WTC11 (cell line): ENCODE data around the gene ITPR1. TPM values are rescaled to one million over a fixed set of nuclear protein-coding genes. Genes with fewer than 3 reads are reported as not detected.

Source experiments
- ATAC-seq: fragments of 200-7000 bp; cut with Tn5 transposase; 2 replicates; pipeline ENCODE4 v1.10.0; 2021; ENCODE audit warnings: mild to moderate bottlenecking, moderate library complexity
- CTCF ChIA-PET: fragments of 300-600 bp; sonication (Branson Sonifier 250); formaldehyde crosslinking; loops from one replicate; lab custom pipeline; 2021; ENCODE audit warnings: antibody characterized with exemption; lab: Charles Lee
- POLR2A ChIA-PET: fragments of 350-600 bp; sonication (Branson Sonifier 250); formaldehyde crosslinking; loops from one replicate; lab custom pipeline; 2021; ENCODE audit warnings: antibody characterized with exemption; lab: Charles Lee
- DNase-seq: peaks from one replicate; pipeline ENCODE4 v3.0.0; 2021; ENCODE audit warnings: low spot score
- H3K27ac Mint-ChIP-seq: 2 replicates; pipeline ENCODE4 v1.8.0; 2021; ENCODE audit warnings: mixed read lengths
- H3K27me3 Mint-ChIP-seq: 2 replicates; pipeline ENCODE4 v1.8.0; 2021; ENCODE audit warnings: low read depth, mild to moderate bottlenecking, moderate library complexity, mixed read lengths
- H3K36me3 Mint-ChIP-seq: 2 replicates; pipeline ENCODE4 v1.8.0; 2021; ENCODE audit warnings: mixed read lengths
- H3K4me1 Mint-ChIP-seq: 2 replicates; pipeline ENCODE4 v1.8.0; 2022; ENCODE audit warnings: mixed read lengths
- H3K4me3 Mint-ChIP-seq: 2 replicates; pipeline ENCODE4 v1.8.0; 2021; ENCODE audit warnings: mild to moderate bottlenecking, moderate library complexity, mixed read lengths
- H3K9me3 Mint-ChIP-seq: 2 replicates; pipeline ENCODE4 v1.8.0; 2021; ENCODE audit warnings: mixed read lengths
- CREB1 ChIP-seq: sonication (generic); formaldehyde crosslinking; IDR thresholded peaks from 2 replicates; pipeline ENCODE4 v1.8.0; 2023; ENCODE audit warnings: mild to moderate bottlenecking, missing genetic modification reagents
- FOXJ3 ChIP-seq: sonication (generic); formaldehyde crosslinking; IDR thresholded peaks from 2 replicates; pipeline ENCODE4 v1.9.0; 2021; ENCODE audit warnings: missing genetic modification reagents, mild to moderate bottlenecking, borderline replicate concordance
- GRHL2 ChIP-seq: fragments of 250-450 bp; sonication (Bioruptor Pico); IDR thresholded peaks from 2 replicates; pipeline ENCODE4 v1.8.0; 2022; ENCODE audit warnings: mild to moderate bottlenecking, moderate library complexity; ENCODE audit not compliant: insufficient replicate concordance, severe bottlenecking
- HMGA2 ChIP-seq: fragments of 250-450 bp; sonication (Bioruptor Pico); IDR thresholded peaks from 2 replicates; pipeline ENCODE4 v1.4.0; 2021; ENCODE audit warnings: mild to moderate bottlenecking, moderate library complexity
- JAZF1 ChIP-seq: fragments of 250-450 bp; sonication (Bioruptor Pico); IDR thresholded peaks from 2 replicates; pipeline ENCODE4 v1.9.0; 2021; ENCODE audit warnings: moderate library complexity, mild to moderate bottlenecking, inconsistent platforms
- JUN ChIP-seq: sonication (generic); formaldehyde crosslinking; IDR thresholded peaks from 2 replicates; pipeline ENCODE4 v1.8.0; 2023; ENCODE audit warnings: mild to moderate bottlenecking, missing genetic modification reagents
- TEAD4 ChIP-seq: sonication (generic); formaldehyde crosslinking; IDR thresholded peaks from 2 replicates; pipeline ENCODE4 v1.8.0; 2022; ENCODE audit warnings: mild to moderate bottlenecking, missing genetic modification reagents
- ZNF138 ChIP-seq: sonication (generic); formaldehyde crosslinking; conservative IDR thresholded peaks from 2 replicates; pipeline ENCODE4 v1.8.1; 2022; ENCODE audit warnings: mild to moderate bottlenecking, moderate library complexity, missing genetic modification reagents
- ZNF423 ChIP-seq: fragments of 250-450 bp; sonication (Bioruptor Pico); IDR thresholded peaks from 2 replicates; pipeline ENCODE4 v2.1.2; 2022; ENCODE audit warnings: mild to moderate bottlenecking, moderate library complexity
- total RNA-seq: library from RNA; stranded (reverse); gene quantifications from 3 replicates; pipeline ENCODE4 v1.2.3, GENCODE V29; 2021
- TF ChIP-seq, protein P1 (sequence below): sonication (generic); formaldehyde crosslinking; conservative IDR thresholded peaks from 2 replicates; pipeline ENCODE4 v1.8.1; 2023; ENCODE audit warnings: mild to moderate bottlenecking, low read depth, missing genetic modification reagents, moderate library complexity
- TF ChIP-seq, protein P2 (sequence below): fragments of 250-450 bp; sonication (Bioruptor Pico); IDR thresholded peaks from 2 replicates; pipeline ENCODE4 v2.1.2; 2022; ENCODE audit warnings: mild to moderate bottlenecking, moderate library complexity
- TF ChIP-seq, protein P3 (sequence below): fragments of 250-450 bp; sonication (Bioruptor Pico); IDR thresholded peaks from 2 replicates; pipeline ENCODE4 v1.9.0; 2021; ENCODE audit warnings: mild to moderate bottlenecking
- TF ChIP-seq, protein P4 (sequence below): fragments of 250-450 bp; sonication (Bioruptor Pico); IDR thresholded peaks from 2 replicates; pipeline ENCODE4 v1.9.0; 2021; ENCODE audit warnings: mild to moderate bottlenecking
- TF ChIP-seq, protein P5 (sequence below): sonication (generic); formaldehyde crosslinking; IDR thresholded peaks from 2 replicates; pipeline ENCODE4 v1.8.1; 2022; ENCODE audit warnings: mild to moderate bottlenecking, moderate library complexity, missing genetic modification reagents
- TF ChIP-seq, protein P6 (sequence below): sonication (generic); formaldehyde crosslinking; IDR thresholded peaks from 2 replicates; pipeline ENCODE4 v1.8.1; 2022; ENCODE audit warnings: low read depth, mild to moderate bottlenecking, moderate library complexity, missing genetic modification reagents, borderline replicate concordance

ITPR1 gene
- total RNA-seq, 1 experiment from 2014 or later = 11.8 TPM

DNA sequence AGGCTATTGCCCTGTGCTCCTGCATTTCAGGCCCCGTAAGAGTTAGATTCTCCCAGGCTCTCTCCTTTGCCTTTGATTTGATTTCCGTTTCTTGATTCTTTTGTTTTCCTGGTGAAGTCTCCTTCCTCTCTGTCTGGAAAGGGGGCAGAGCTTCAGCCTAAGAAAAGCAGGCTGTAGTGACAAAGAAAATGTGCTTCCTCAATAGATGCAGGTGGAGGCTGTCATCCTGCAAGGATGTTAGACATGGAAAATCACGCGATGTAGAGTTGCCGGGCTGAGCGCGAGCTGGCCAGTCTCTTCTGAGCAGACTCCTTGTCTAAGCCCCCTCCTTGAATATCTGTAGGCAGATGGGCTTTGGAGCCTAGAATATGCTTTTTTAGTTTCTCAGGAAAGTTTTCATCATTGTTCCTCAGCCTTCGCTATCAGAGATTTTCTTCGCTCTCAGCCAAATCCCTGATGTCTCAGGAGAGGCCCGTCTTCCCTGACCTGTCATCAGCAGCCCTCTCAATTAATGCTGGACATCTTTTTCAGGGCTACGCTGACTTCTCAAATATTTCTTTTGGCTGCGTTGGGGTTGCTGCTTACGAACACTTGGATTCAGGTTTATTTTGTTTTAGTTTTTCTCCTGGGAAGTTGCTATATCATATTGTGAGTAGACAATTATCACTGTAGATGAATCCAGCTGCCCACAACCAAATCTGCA is 163.6 kb downstream of the ITPR1 start (continued):
- TF ChIP-seq, protein P1, sequence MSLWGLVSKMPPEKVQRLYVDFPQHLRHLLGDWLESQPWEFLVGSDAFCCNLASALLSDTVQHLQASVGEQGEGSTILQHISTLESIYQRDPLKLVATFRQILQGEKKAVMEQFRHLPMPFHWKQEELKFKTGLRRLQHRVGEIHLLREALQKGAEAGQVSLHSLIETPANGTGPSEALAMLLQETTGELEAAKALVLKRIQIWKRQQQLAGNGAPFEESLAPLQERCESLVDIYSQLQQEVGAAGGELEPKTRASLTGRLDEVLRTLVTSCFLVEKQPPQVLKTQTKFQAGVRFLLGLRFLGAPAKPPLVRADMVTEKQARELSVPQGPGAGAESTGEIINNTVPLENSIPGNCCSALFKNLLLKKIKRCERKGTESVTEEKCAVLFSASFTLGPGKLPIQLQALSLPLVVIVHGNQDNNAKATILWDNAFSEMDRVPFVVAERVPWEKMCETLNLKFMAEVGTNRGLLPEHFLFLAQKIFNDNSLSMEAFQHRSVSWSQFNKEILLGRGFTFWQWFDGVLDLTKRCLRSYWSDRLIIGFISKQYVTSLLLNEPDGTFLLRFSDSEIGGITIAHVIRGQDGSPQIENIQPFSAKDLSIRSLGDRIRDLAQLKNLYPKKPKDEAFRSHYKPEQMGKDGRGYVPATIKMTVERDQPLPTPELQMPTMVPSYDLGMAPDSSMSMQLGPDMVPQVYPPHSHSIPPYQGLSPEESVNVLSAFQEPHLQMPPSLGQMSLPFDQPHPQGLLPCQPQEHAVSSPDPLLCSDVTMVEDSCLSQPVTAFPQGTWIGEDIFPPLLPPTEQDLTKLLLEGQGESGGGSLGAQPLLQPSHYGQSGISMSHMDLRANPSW (CRISPR knock-in tag) = no peak
- TF ChIP-seq, protein P2, sequence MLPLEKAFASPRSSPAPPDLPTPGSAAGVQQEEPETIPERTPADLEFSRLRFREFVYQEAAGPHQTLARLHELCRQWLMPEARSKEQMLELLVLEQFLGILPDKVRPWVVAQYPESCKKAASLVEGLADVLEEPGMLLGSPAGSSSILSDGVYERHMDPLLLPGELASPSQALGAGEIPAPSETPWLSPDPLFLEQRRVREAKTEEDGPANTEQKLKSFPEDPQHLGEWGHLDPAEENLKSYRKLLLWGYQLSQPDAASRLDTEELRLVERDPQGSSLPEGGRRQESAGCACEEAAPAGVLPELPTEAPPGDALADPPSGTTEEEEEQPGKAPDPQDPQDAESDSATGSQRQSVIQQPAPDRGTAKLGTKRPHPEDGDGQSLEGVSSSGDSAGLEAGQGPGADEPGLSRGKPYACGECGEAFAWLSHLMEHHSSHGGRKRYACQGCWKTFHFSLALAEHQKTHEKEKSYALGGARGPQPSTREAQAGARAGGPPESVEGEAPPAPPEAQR (CRISPR knock-in tag) = no peak

DNA sequence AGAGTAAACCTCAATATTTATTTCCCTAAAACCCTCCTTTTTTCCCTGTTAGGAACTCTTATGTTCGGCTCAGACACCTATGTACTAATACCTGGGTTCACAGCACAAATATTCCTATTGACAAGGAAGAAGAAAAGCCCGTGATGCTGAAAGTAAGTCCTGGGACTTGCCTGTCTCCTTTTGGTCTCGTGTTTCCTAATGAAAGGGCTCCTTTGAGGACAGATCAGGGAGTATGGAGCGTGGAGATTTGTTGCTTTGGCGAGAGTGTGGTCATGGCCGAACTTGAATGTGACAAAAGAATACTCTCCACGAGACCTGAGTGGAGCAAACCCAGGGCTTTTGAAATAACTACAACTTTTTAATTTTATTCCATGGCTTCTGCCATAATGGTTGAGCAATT is 167.8 kb downstream of the ITPR1 start:
- ChIA-PET POLR2A (no interaction called here), CTCF (no interaction called here)
- H3K36me3 Mint-ChIP-seq = no peaks in the 10 kb centered on the region
- H3K4me1 Mint-ChIP-seq = peaks cover 8% of the 10 kb centered on the region
- H3K4me3 Mint-ChIP-seq = no peak overlapping the region
- no peaks in the 10 kb centered on the region for H3K27me3 Mint-ChIP-seq
- DNase-seq (no peak), ATAC-seq (no peak)
- H3K27ac Mint-ChIP-seq = no peak overlapping the region
- TF ChIP-seq JAZF1 (no peak), ZNF138 (no peak), FOXJ3 (CRISPR knock-in tag) (no peak), ZNF423 (CRISPR knock-in tag) (no peak), HMGA2 (CRISPR knock-in tag) (no peak), GRHL2 (CRISPR knock-in tag) (no peak), JUN (CRISPR knock-in tag) (no peak), CREB1 (no peak), TEAD4 (no peak)
- TF ChIP-seq, protein P3, sequence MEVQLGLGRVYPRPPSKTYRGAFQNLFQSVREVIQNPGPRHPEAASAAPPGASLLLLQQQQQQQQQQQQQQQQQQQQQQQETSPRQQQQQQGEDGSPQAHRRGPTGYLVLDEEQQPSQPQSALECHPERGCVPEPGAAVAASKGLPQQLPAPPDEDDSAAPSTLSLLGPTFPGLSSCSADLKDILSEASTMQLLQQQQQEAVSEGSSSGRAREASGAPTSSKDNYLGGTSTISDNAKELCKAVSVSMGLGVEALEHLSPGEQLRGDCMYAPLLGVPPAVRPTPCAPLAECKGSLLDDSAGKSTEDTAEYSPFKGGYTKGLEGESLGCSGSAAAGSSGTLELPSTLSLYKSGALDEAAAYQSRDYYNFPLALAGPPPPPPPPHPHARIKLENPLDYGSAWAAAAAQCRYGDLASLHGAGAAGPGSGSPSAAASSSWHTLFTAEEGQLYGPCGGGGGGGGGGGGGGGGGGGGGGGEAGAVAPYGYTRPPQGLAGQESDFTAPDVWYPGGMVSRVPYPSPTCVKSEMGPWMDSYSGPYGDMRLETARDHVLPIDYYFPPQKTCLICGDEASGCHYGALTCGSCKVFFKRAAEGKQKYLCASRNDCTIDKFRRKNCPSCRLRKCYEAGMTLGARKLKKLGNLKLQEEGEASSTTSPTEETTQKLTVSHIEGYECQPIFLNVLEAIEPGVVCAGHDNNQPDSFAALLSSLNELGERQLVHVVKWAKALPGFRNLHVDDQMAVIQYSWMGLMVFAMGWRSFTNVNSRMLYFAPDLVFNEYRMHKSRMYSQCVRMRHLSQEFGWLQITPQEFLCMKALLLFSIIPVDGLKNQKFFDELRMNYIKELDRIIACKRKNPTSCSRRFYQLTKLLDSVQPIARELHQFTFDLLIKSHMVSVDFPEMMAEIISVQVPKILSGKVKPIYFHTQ (CRISPR knock-in tag) = no peak
- TF ChIP-seq, protein P4, sequence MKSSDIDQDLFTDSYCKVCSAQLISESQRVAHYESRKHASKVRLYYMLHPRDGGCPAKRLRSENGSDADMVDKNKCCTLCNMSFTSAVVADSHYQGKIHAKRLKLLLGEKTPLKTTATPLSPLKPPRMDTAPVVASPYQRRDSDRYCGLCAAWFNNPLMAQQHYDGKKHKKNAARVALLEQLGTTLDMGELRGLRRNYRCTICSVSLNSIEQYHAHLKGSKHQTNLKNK (CRISPR knock-in tag) = no peak
- TF ChIP-seq, protein P5, sequence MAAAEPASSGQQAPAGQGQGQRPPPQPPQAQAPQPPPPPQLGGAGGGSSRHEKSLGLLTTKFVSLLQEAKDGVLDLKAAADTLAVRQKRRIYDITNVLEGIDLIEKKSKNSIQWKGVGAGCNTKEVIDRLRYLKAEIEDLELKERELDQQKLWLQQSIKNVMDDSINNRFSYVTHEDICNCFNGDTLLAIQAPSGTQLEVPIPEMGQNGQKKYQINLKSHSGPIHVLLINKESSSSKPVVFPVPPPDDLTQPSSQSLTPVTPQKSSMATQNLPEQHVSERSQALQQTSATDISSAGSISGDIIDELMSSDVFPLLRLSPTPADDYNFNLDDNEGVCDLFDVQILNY (CRISPR knock-in tag) = no peak
- TF ChIP-seq, protein P6, sequence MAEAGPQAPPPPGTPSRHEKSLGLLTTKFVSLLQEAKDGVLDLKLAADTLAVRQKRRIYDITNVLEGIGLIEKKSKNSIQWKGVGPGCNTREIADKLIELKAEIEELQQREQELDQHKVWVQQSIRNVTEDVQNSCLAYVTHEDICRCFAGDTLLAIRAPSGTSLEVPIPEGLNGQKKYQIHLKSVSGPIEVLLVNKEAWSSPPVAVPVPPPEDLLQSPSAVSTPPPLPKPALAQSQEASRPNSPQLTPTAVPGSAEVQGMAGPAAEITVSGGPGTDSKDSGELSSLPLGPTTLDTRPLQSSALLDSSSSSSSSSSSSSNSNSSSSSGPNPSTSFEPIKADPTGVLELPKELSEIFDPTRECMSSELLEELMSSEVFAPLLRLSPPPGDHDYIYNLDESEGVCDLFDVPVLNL (CRISPR knock-in tag) = no peak
- TF ChIP-seq, protein P1 (CRISPR knock-in tag) = no peak
- H3K9me3 Mint-ChIP-seq = no peaks in the 10 kb centered on the region
